CD4-positive, alpha-beta T cell treated with Interleukin-17A for 4 hours (primary cell): ENCODE data around the gene PNCK.
A peak's percentile ranks its signal among the peaks of the same experiment; 100 is the strongest.

Source experiments
- DNase-seq: peaks from one replicate; pipeline ENCODE4 v3.0.0-alpha.2; 2020; ENCODE audit warnings: mixed read lengths

The PNCK gene

GRCh38 chrX:153657161-153657560 lies 16.5 kb downstream of the PNCK start:
- no peak for DNase-seq

GRCh38 chrX:153653556-153653955 lies 20.1 kb downstream of the PNCK start:
- no peak for DNase-seq

- no peak for DNase-seq
Observed at GRCh38 chrX:153651540-153652079, 22.0 kb downstream of the PNCK start.

- DNase-seq = no peak
Observed at GRCh38 chrX:153650959-153651358, 22.7 kb downstream of the PNCK start.

- no peak for DNase-seq
Observed at GRCh38 chrX:153649915-153650782, 23.5 kb downstream of the PNCK start.

- peak; percentile 58 for DNase-seq
Observed at GRCh38 chrX:153649178-153649914, 24.3 kb downstream of the PNCK start.

GRCh38 chrX:153648358-153649177 lies 25.0 kb downstream of the PNCK start:
- no peak for DNase-seq

- DNase-seq = no peak
Observed at GRCh38 chrX:153647461-153648357, 25.9 kb downstream of the PNCK start.

- peak; percentile 39 for DNase-seq
Observed at GRCh38 chrX:153646620-153647373, 26.8 kb downstream of the PNCK start, which contains the start of gene DUSP9. Gene DUSP9, plus strand, starts transcription at chrX:153647203. Its CDS starts 751 bp downstream, at chrX:153647954.

GRCh38 chrX:153645921-153646488 lies 27.6 kb downstream of the PNCK start:
- DNase-seq = no peak

- no peak for DNase-seq
Observed at GRCh38 chrX:153645151-153645550, 28.5 kb downstream of the PNCK start.

GRCh38 chrX:153644356-153645125 lies 29.1 kb downstream of the PNCK start:
- no peak for DNase-seq

GRCh38 chrX:153643431-153644351 lies 29.9 kb downstream of the PNCK start:
- DNase-seq = peak; percentile 29

- no peak for DNase-seq
Observed at GRCh38 chrX:153642655-153643430, 30.8 kb downstream of the PNCK start.

GRCh38 chrX:153642051-153642654 lies 31.5 kb downstream of the PNCK start:
- DNase-seq = no peak

GRCh38 chrX:153641627-153642026 lies 32.0 kb downstream of the PNCK start:
- no peak for DNase-seq
